Neural progenitor cell (in vitro differentiated cells): ENCODE results near the gene RBBP9.

Source experiments
- CTCF ChIP-seq: fragments of 200-600 bp; sonication (generic); IDR thresholded peaks from 2 replicates; pipeline ENCODE4 v1.5.1; 2017; ENCODE audit warnings: antibody characterized with exemption, mild to moderate bottlenecking
- EZH2 ChIP-seq: fragments of 200-600 bp; sonication (generic); IDR thresholded peaks from 2 replicates; pipeline ENCODE4 v1.6.1; 2017; ENCODE audit warnings: antibody characterized with exemption, mild to moderate bottlenecking, moderate library complexity
- EZH2phosphoT487 ChIP-seq: fragments of 200-600 bp; sonication (generic); IDR thresholded peaks from 2 replicates; pipeline ENCODE4 v1.6.1; 2017; ENCODE audit warnings: antibody characterized with exemption

GRCh38 chr20:18497603-18498002, 578 bp upstream of the RBBP9 start:
- TF ChIP-seq CTCF, result no peak
- TF ChIP-seq EZH2phosphoT487, result no peak
- no peak for TF ChIP-seq EZH2
